ENCODE data around the gene SIX3.
A peak's percentile ranks its signal among the peaks of the same experiment; 100 is the strongest.

SIX3 gene

GRCh38 chr2:44931198-44931780 lies 10.2 kb upstream of the SIX3 start:
- no peak for DNase-seq (ENCODE audit: low spot score)

DNA sequence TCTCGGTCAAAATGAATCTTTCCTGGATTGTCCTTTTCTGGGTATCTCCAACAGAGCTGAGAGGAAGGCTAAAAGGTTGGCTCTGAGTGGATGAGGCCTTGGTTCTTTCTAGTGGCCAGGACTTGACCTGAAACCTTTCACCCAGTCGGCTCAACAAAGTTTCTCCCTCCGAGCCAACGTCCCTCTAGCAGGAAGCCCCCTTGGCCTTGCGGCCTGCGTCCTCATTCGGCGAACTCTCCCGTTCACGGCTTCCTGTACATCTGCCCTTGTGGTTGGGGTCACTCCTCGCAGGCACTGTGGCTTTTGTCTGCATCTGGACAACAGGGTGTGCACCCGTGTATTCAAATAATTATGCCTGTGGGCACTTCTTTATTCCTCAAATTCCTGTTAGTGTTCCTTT lies 9.4 kb upstream of the SIX3 start:
- no peak for DNase-seq (ENCODE audit: low spot score)

GRCh38 chr2:44932564-44933392 lies 8.7 kb upstream of the SIX3 start:
- no peak for DNase-seq (ENCODE audit: low spot score)

DNA sequence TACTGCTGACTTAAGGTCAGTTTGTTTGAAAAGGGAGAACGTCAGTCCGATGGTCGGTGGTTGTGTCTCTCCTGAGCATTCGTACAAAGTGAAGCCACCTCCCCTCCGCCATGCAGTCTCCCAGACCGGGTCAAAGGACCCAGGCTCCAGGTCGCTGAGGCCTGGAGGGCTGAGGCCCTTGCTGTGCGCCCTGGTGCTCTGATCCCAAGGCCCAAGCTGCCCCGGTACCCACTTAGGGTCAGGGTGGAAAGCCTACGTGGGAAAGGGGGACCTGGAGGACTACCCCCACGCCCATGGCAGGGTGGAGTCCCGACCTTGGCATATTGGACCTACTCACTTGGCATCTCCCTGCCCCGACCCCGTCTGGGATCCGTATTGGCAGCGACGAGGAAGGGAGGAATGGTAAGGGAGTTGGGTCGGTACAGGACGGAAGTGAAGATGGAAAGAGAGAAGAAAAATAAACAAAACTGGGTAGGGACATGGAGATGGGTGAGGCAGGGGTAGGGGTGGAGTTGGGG lies 8.0 kb upstream of the SIX3 start:
- no peak for DNase-seq (ENCODE audit: low spot score)

- no peak for DNase-seq (ENCODE audit: low spot score)
Measured at GRCh38 chr2:44934038-44934982, 7.2 kb upstream of the SIX3 start.

- DNase-seq (ENCODE audit: low spot score): no peak
Measured at GRCh38 chr2:44934983-44935728, 6.3 kb upstream of the SIX3 start.

DNA sequence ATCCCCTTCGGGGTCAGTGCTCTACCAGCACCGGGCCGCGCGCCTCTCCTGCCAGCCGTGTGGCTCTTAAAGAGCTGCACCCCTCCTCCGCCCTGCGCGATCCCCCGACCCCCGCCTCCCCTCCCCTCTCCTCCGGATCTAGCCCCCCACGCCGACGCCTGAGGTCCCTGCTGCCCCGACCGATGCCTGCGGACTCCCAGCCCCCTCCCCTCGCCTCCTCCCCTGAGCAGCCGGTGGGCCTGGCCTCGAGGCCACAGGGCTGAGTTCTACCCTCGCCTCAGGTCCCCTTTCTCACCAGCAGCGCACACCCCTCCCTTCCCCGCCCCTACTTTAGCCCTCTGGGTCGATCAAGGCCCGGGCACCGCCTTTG lies 5.8 kb upstream of the SIX3 start:
- no peak for DNase-seq (ENCODE audit: low spot score)

DNA sequence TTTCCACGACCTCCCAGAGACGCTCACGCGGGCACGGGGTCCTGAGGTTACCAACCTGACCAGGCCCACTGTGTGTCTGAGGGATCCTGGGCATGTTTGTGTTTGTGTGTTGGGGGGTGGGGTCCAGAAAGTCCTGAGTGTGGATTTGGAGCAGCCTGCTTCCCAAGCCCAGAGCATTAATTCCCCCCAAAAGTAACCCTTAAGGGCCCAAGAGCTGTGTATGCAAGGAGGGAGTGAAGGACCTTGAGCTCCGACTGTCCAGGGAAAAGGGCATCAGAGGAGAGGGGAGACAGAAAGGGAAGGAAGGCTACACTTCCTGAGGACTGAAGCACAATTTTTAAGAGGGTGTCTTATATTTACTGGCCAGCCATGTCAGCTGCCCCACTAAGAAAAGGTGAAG lies 5.2 kb upstream of the SIX3 start:
- no peak for DNase-seq (ENCODE audit: low spot score)

- no peak for DNase-seq (ENCODE audit: low spot score)
Measured at GRCh38 chr2:44936715-44937687, 4.5 kb upstream of the SIX3 start.

GRCh38 chr2:44937688-44938240 lies 3.7 kb upstream of the SIX3 start:
- DNase-seq (ENCODE audit: low spot score): no peak

- peak; percentile 12 for DNase-seq (ENCODE audit: low spot score)
Measured at GRCh38 chr2:44938287-44939105, 3.0 kb upstream of the SIX3 start.

DNA sequence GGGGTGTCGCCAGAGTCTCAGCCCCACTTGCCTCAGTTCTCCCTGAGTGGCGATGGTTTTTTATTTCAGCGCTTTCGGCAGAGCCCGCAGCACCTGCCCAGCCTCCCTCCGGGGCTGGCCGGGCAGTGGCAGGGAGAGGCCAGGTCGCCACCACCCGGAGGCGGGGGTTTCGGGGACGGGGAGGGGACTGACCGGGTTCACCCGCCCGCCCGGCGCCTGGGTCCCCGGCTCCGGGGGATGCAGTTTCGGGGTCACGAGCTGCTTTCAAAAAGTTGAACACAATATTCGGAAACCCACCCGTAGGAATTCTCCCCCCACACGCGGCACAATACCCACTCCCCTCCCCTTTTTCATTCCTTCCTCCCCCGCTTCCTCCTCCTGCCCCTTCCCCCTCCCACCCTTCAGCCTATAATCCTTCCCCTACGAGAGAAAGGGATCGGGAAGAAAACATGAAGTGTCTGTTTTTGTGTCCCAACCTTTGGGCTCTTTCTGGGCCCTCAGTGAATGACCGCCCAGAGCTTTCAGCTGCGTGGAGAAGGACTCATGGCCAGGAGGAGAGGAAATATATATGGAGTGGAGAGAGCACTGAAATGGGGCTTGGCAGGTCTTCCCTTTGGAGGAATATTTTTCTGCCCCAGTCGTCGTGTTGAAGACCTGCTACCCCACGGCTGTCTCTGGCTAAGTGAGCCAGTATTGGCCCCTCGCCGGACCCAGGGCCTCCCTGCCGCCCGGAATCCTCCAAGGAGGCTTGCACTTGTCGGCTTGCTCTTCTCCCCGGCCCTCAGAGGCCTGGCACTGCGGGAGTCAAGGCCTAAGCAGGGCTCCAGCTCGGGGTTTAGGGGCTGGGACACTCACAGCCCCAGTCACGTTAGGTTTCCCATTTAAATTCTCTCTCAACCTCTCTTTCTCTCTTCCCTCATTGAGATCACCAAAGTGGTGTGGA lies 2.1 kb upstream of the SIX3 start:
- DNase-seq (ENCODE audit: low spot score): no peak

DNA sequence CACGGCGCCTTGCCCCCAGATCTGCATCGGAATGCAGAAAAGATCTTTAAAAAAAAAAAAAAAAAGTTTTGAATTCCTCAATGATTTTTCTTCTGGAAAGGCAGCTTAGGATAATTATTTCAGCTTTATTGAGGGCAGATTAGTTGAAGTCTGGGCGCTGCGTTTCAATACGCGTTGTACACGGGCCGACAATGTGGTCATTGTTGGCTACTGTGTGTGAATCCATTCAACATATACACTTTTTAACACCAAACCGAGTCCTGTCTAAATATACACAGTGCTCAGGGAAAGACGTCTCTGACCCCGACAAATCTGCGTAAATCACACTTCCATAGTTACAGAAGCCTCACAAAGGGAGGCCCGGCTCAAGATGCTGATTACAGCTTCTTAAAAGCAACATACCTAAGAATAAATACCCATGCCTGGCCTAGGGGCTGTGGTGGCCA lies 1.4 kb upstream of the SIX3 start:
- no peak for DNase-seq (ENCODE audit: low spot score)

DNA sequence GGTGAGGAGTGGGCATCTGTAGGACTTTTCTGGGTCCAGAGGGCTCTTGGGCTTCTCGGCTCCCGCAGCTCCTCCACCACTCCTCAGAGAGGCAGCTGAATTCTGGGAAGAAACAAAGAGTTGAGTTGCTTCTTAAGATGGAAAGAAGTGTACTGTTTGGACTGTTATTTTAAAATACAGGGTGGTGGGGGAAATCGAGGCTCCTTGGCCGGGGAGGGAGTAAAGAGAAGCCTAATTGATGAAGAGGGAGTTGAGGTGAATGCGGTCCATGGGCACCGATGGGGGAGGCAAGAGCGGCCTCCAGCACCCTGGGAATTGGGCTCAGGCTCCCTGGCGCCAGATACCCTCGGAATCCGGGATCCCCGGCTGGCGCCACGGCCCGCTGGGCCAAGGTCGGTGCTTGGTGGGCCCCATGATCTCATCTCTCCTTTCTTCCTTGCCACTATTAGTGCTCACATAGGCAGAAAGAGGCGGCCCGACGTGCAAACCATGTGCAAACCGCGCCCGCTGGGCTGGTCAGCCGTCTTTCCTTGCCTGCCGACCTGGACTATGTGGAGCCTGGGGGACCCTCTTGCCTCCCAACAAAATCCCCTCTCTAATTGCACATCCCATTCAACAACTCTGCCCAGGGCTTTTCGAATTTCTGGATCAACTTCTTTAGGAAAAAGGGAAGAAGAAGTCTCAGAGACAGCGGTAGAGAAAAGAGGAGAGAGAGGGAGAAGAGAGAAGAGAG lies 604 bp upstream of the SIX3 start:
- DNase-seq (ENCODE audit: low spot score): no peak

- no peak for DNase-seq (ENCODE audit: low spot score)
Measured at GRCh38 chr2:44942304-44943030, 965 bp downstream of the SIX3 start.

- no peak for DNase-seq (ENCODE audit: low spot score)
Measured at GRCh38 chr2:44943031-44943692, 1.7 kb downstream of the SIX3 start.

All from LoVo (cell line).